KMS-11 (cell line): ENCODE measurements around the gene CCL7.

Experiments used
- H2AFZ ChIP-seq: fragments of 200-600 bp; sonication (generic); 2 replicates; pipeline ENCODE4 v1.6.1; 2016; ENCODE audit warnings: antibody characterized with exemption, mixed run types, low read depth
- H3K27ac ChIP-seq: fragments of 200-600 bp; sonication (generic); 2 replicates; pipeline ENCODE4 v1.6.1; 2016; ENCODE audit warnings: mild to moderate bottlenecking, mixed run types
- H3K27me3 ChIP-seq: fragments of 200-600 bp; sonication (generic); 2 replicates; pipeline ENCODE4 v1.6.1; 2017; ENCODE audit warnings: mild to moderate bottlenecking, low read depth, mixed run types, moderate library complexity; ENCODE audit not compliant: insufficient read depth
- H3K36me3 ChIP-seq: fragments of 200-600 bp; sonication (generic); 2 replicates; pipeline ENCODE4 v1.6.1; 2017; ENCODE audit warnings: mild to moderate bottlenecking, mixed run types; ENCODE audit not compliant: insufficient read depth
- H3K4me1 ChIP-seq: fragments of 200-600 bp; sonication (generic); 2 replicates; pipeline ENCODE4 v1.6.1; 2016; ENCODE audit warnings: mild to moderate bottlenecking, low read depth, mixed run types; ENCODE audit not compliant: poor library complexity, severe bottlenecking
- H3K4me2 ChIP-seq: fragments of 200-600 bp; sonication (generic); 2 replicates; pipeline ENCODE4 v1.7.0; 2016; ENCODE audit warnings: mild to moderate bottlenecking, mixed run types
- H3K4me3 ChIP-seq: fragments of 200-600 bp; sonication (generic); IDR thresholded peaks from 2 replicates; pipeline ENCODE4 v1.6.1; 2017; ENCODE audit warnings: low read depth, low read length, mixed read lengths; ENCODE audit not compliant: insufficient read depth
- H3K79me2 ChIP-seq: fragments of 200-600 bp; sonication (generic); 2 replicates; pipeline ENCODE4 v1.6.1; 2016; ENCODE audit warnings: low read depth, mixed run types; ENCODE audit not compliant: insufficient read depth
- H3K9ac ChIP-seq: fragments of 200-600 bp; sonication (generic); 2 replicates; pipeline ENCODE4 v1.6.1; 2016; ENCODE audit warnings: mild to moderate bottlenecking, mixed run types
- H4K20me1 ChIP-seq: fragments of 200-600 bp; sonication (generic); 2 replicates; pipeline ENCODE4 v1.6.1; 2016; ENCODE audit warnings: mild to moderate bottlenecking, mixed run types; ENCODE audit not compliant: insufficient read depth
- CTCF ChIP-seq: fragments of 200-600 bp; sonication (generic); conservative IDR thresholded peaks from 2 replicates; pipeline ENCODE4 v1.6.1; 2017; ENCODE audit warnings: low read depth, mild to moderate bottlenecking, antibody characterized with exemption, low read length, moderate library complexity, mixed read lengths

CCL7 gene

GRCh38 chr17:34307110-34307509, 37.1 kb downstream of the CCL7 start:
- Histone ChIP-seq H3K4me3 (no peak overlapping the region), H3K4me1 (peaks cover 36% of the 10 kb centered on the region), H3K9ac (no peak overlapping the region), H3K27ac (no peak overlapping the region), H3K79me2 (no peaks in the 10 kb centered on the region), H3K27me3 (no peaks in the 10 kb centered on the region), H4K20me1 (no peaks in the 10 kb centered on the region), H2AFZ (no peak overlapping the region), H3K4me2 (no peak overlapping the region; the same call in 1 of the 2 replicates), H3K36me3 (no peaks in the 10 kb centered on the region)
- TF ChIP-seq CTCF: no peak

GRCh38 chr17:34308371-34308770, 38.4 kb downstream of the CCL7 start:
- Histone ChIP-seq H3K36me3 (no peaks in the 10 kb centered on the region), H3K4me2 (no peak overlapping the region), H2AFZ (no peak overlapping the region), H3K27ac (no peak overlapping the region), H3K79me2 (no peaks in the 10 kb centered on the region), H3K9ac (no peak overlapping the region), H3K4me3 (no peak overlapping the region), H3K27me3 (no peaks in the 10 kb centered on the region), H3K4me1 (peaks cover 23% of the 10 kb centered on the region), H4K20me1 (no peaks in the 10 kb centered on the region)
- no peak for TF ChIP-seq CTCF

GRCh38 chr17:34311291-34311690, 41.3 kb downstream of the CCL7 start:
- Histone ChIP-seq H2AFZ (no peak overlapping the region), H3K79me2 (no peaks in the 10 kb centered on the region), H3K36me3 (no peaks in the 10 kb centered on the region), H3K27me3 (no peaks in the 10 kb centered on the region), H3K4me2 (no peak overlapping the region), H3K9ac (no peak overlapping the region), H4K20me1 (no peaks in the 10 kb centered on the region), H3K27ac (no peak overlapping the region), H3K4me1 (peaks cover 21% of the 10 kb centered on the region), H3K4me3 (no peak overlapping the region)
- TF ChIP-seq CTCF: no peak

GRCh38 chr17:34312080-34312479, 42.1 kb downstream of the CCL7 start:
- peaks cover 13% of the 10 kb centered on the region for H3K4me1 ChIP-seq
- no peak overlapping the region for H3K4me3 ChIP-seq
- no peak overlapping the region for H3K27ac ChIP-seq
- no peak overlapping the region for H3K9ac ChIP-seq
- TF ChIP-seq CTCF: no peak
- no peaks in the 10 kb centered on the region for H3K27me3 ChIP-seq
- H2AFZ ChIP-seq: no peak overlapping the region
- no peaks in the 10 kb centered on the region for H4K20me1 ChIP-seq
- no peak overlapping the region for H3K4me2 ChIP-seq
- no peaks in the 10 kb centered on the region for H3K36me3 ChIP-seq
- no peaks in the 10 kb centered on the region for H3K79me2 ChIP-seq
